ENCODE measurements around the gene PCDH1. TPM values are rescaled to one million over a fixed set of nuclear protein-coding genes. Genes with fewer than 3 reads are reported as not detected.
A peak's percentile ranks its signal among the peaks of the same experiment; 100 is the strongest.

The PCDH1 gene
- total and polyA plus RNA-seq, 2 of the 8 experiments (the other 6 are each of a cell fraction or from before 2014, with no cell fraction given) = 101 to 102 TPM

DNA sequence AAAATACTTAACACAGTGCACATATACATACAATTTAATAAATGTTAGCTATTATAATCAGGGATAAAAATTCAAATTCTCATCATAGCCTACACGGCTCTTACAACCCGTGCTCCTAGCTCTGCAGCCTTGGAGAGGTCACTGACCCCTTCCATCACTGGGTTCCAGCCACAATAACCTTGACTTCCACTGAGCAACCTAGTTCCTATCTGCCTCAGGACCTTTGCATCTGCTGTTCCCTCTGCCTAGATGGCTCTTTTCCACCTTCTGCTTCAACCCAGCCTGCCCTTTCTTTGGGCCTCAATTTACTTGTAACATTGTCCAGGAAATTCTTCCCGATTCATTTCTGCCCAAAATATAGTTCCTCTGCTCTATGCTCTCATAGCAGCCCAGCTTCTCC lies 36.6 kb upstream of the PCDH1 start:
- H3K4me1 ChIP-seq (replicated peaks in 1 of 4; ENCODE audit: control insufficient read depth in 3 of 4, insufficient read depth in 4 of 4, low read length in 3 of 4) = peaks cover 4 to 10% (median 6%) of the 10 kb centered on the region in 4 experiments; a peak in 6 of 7 replicates
- H3K9me3 ChIP-seq (ENCODE audit: insufficient read depth in 2 of 2, low read depth in 1 of 2, low read length in 1 of 2) = no peaks in the 10 kb centered on the region
- TF ChIP-seq KDM1A (IDR thresholded peaks at IDR 0.05; ENCODE audit: borderline replicate concordance, low read length) (0 out of 2 replicates have a peak, but pooled peaks have one; percentile 35), TBP (IDR thresholded peaks at IDR 0.05; ENCODE audit: low read depth, low read length) (no peak)
- peak overlapping the region in 1 of 4 experiments; percentile 64; a peak in 2 of 8 replicates for H3K4me3 ChIP-seq (ENCODE audit: extremely low read depth in 1 of 4, insufficient read depth in 2 of 4, low read depth in 3 of 4, low read length in 4 of 4)
- WGBS, 2 experiments (ENCODE audit: extremely low coverage in 1 of 2, insufficient coverage in 1 of 2, insufficient read length in 1 of 2, insufficient replicate concordance in 2 of 2, low coverage in 1 of 2, low lambda C conversion rate in 2 of 2, missing lambda C conversion rate in 1 of 2) = 96% methylated on average over 3 of the region's 3 CpGs; no CpG with 5 or more reads in 1 of the 2 experiments
- H3K23me2 ChIP-seq (ENCODE audit: low read depth, low read length) = peaks cover 3% of the 10 kb centered on the region; the same call in 1 of the 2 replicates
- H3K27ac ChIP-seq (ENCODE audit: low read depth, low read length) = no peak overlapping the region
- H3K79me2 ChIP-seq (ENCODE audit: control insufficient read depth in 1 of 2, insufficient read depth in 2 of 2, low read length in 2 of 2) = no peaks in the 10 kb centered on the region
- peak overlapping the region; percentile 50; the same call in 1 of the 2 replicates for H2BK15ac ChIP-seq (ENCODE audit: low read length)
- no peak overlapping the region for H4K91ac ChIP-seq (replicated peaks; ENCODE audit: insufficient read length, low read length)
- H3K79me1 ChIP-seq (ENCODE audit: low read depth, low read length) = no peaks in the 10 kb centered on the region
- H3K27me3 ChIP-seq (replicated peaks in 1 of 4; ENCODE audit: control insufficient read depth in 3 of 4, extremely low read depth in 1 of 4, insufficient read depth in 3 of 4, low read length in 3 of 4) = peaks cover 3 to 17% (median 7%) of the 10 kb centered on the region in 4 experiments
- ChIA-PET CTCF (ENCODE audit: partially characterized antibody) (interaction anchor here (0.9 to 5.4 kb wide), 17 partner anchors 8 to 223 kb away, joined by 3 to 58 read pairs (median 6); partner anchors contain the start of genes DELE1, PCDH1 and RNF14), POLR2A (ENCODE audit: partially characterized antibody) (interaction anchor here (0.8 to 5.0 kb wide), 8 partner anchors 9 to 239 kb away, joined by 3 to 36 read pairs (median 4); partner anchors contain the start of gene DELE1)
- no peak overlapping the region for H3K56ac ChIP-seq (replicated peaks; ENCODE audit: insufficient read length, low read depth, low read length)
- H2BK20ac ChIP-seq (ENCODE audit: low read length) = no peak overlapping the region
- H4K20me1 ChIP-seq (replicated peaks in 1 of 2; ENCODE audit: control insufficient read depth in 1 of 2, insufficient read depth in 2 of 2, low read length in 2 of 2) = no peaks in the 10 kb centered on the region
- H3K4ac ChIP-seq (replicated peaks; ENCODE audit: insufficient read length, low read depth, low read length) = no peak overlapping the region
- no peak overlapping the region for H4K5ac ChIP-seq (ENCODE audit: insufficient read length, low read depth, low read length)
- H3K9ac ChIP-seq (replicated peaks in 1 of 4; ENCODE audit: extremely low read depth in 1 of 4, low read depth in 3 of 4, low read length in 3 of 4) = no peak overlapping the region
- no peak overlapping the region for H3K18ac ChIP-seq (ENCODE audit: extremely low read depth, low read length)
- H2BK120ac ChIP-seq (replicated peaks; ENCODE audit: low read depth, low read length) = no peak overlapping the region
- H2BK12ac ChIP-seq (ENCODE audit: low read depth, low read length) = no peak overlapping the region; the same call in 1 of the 2 replicates
- FAIRE-seq (no peak), DNase-seq (ENCODE audit: low read depth in 1 of 2, low spot score in 2 of 2) (no peak)
- no peak overlapping the region for H3K23ac ChIP-seq (ENCODE audit: insufficient read length)
- H2AFZ ChIP-seq (ENCODE audit: low read length) = no peak overlapping the region
- H3K4me2 ChIP-seq (ENCODE audit: insufficient read depth in 1 of 2, low read depth in 2 of 2, low read length in 2 of 2) = peak overlapping the region in 1 of 2 experiments; percentile 70; a peak in 1 of 4 replicates
- no peak overlapping the region for H4K8ac ChIP-seq (ENCODE audit: extremely low read depth, insufficient read depth, low read length)
- H3K14ac ChIP-seq (ENCODE audit: insufficient read length) = no peak overlapping the region
- H3K36me3 ChIP-seq (ENCODE audit: control insufficient read depth in 2 of 4, insufficient read depth in 4 of 4, low read length in 3 of 4) = no peaks in the 10 kb centered on the region
- H2BK5ac ChIP-seq (ENCODE audit: low read depth, low read length) = no peak overlapping the region
- no peak overlapping the region for H2AK5ac ChIP-seq (ENCODE audit: low read depth, low read length)

Data from H1 (cell line).